Small intestine (tissue), 7 donors: ENCODE measurements around the gene SLC16A6. TPM values are rescaled to one million over a fixed set of nuclear protein-coding genes. Genes with fewer than 3 reads are reported as not detected.
"Not testable (repeated sequence)": the region's sequence is repeated elsewhere in the genome, so short reads cannot be mapped to it uniquely, and the experiment has no call there.

Experiments used
- DNase-seq, 2 donors: peaks; one replicate each; pipeline versions ENCODE4 v3.0.0 to v3.0.0-alpha.2; 2013
- FAIRE-seq: peaks from 2 replicates; lab custom pipeline; 2012; peaks lifted over from hg19 to GRCh38; lab: Jason Lieb, UNC
- H3K27ac ChIP-seq, 3 donors: one replicate each; pipeline ENCODE4 v1.5.1; 2013; ENCODE audit warnings: low read length in 2 of 3, mild to moderate bottlenecking in 2 of 3, control low read depth in 1 of 3, inconsistent platforms in 1 of 3, low read depth in 1 of 3, moderate library complexity in 1 of 3
- H3K27me3 ChIP-seq, 3 donors: one replicate each; pipeline ENCODE4 v1.6.1; 2013; ENCODE audit warnings: low read length in 3 of 3, inconsistent platforms in 1 of 3; ENCODE audit not compliant: control insufficient read depth in 3 of 3, insufficient read depth in 3 of 3
- H3K36me3 ChIP-seq, 3 donors: one replicate each; pipeline ENCODE4 v1.6.1; 2013; ENCODE audit warnings: low read length in 3 of 3, inconsistent platforms in 1 of 3, low read depth in 1 of 3, mild to moderate bottlenecking in 1 of 3, moderate library complexity in 1 of 3; ENCODE audit not compliant: control insufficient read depth in 3 of 3, insufficient read depth in 2 of 3
- H3K4me1 ChIP-seq, 3 donors: one replicate each; pipeline ENCODE4 v1.6.1; 2013; ENCODE audit warnings: low read length in 2 of 3, inconsistent platforms in 1 of 3, low read depth in 1 of 3, mild to moderate bottlenecking in 1 of 3, moderate library complexity in 1 of 3; ENCODE audit not compliant: control insufficient read depth in 3 of 3, insufficient read depth in 2 of 3
- H3K4me3 ChIP-seq, 3 donors: one replicate each; pipeline ENCODE4 v1.5.1; 2013; ENCODE audit warnings: low read length in 3 of 3, control low read depth in 1 of 3, inconsistent platforms in 1 of 3, low read depth in 1 of 3, mild to moderate bottlenecking in 1 of 3, moderate library complexity in 1 of 3
- H3K9me3 ChIP-seq, 2 donors: one replicate each; pipeline ENCODE4 v1.6.1; 2013; ENCODE audit warnings: low read depth in 1 of 2, low read length in 1 of 2; ENCODE audit not compliant: control insufficient read depth in 2 of 2, insufficient read depth in 1 of 2
- WGBS, 3 donors: extraction: QIAGEN DNeasy Blood & Tissue Kit; methylation state at CpG; one replicate each; pipeline ENCODE4 v1.1.7; 2013; 5-methylcytosine and 5-hydroxymethylcytosine counted together
- polyA plus RNA-seq, 4 donors: library from polyadenylated mRNA; stranded (reverse) in 3 of 4; unstranded in 1 of 4; fragments of 200-250 nt in 3 of 4; fragments of 120-200 nt in 1 of 4; gene quantifications; one replicate each; pipeline versions ENCODE4 v1.2.1 to v1.2.3, GENCODE V29; 2013
- donor health status: healthy with polysubstance abuse.
- donor health status: control.
- donor health status: control.
- donor health status: Bipolar disorder and iron deficiency.
- donor health status: healthy.

SLC16A6 gene
- polyA plus RNA-seq, 4 donors, result 0.18 to 0.25 TPM; not detected in 2

DNA sequence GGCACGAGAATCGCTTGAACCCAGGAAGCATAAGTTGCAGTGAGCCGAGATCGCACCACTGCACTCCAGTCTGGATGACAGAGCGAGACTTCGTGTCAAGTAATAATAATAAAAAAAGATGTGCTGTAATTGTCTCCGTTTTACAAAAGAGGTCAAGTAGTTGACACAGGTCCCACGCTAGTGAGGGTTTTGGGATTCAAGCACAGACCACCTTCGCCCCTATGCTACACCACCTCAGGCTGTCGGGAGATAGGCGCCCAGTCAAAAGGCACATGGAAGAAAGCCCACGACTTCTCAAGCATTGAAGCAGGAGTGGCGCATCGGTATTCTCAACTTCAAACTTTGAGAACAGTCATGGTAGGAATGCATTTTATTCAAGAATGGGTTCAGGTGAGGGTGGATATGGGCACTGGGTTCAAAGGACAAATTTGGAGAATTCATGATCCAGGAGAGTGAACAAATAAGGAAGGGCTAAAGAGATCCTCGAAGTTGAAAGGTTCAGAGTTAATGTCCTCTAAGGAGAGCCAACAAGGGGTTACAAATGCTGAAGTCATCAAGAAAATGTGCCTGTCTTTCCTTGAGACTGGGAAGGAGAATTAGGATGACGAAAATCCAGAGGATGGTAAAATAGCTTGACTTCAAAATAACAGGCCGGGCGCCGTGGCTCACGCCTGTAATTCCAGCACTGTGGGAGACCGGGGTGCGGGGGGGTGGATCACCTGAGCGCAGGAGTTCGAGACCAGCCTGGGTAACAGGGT is 44.5 kb downstream of the SLC16A6 start:
- peaks cover 0 to 11% (median 0%) of the 10 kb centered on the region in 3 donors for H3K4me1 ChIP-seq
- no peak for DNase-seq
- H3K27ac ChIP-seq, result no peak overlapping the region
- no peaks in the 10 kb centered on the region for H3K9me3 ChIP-seq
- WGBS, 3 donors, result 89 to 90% (median 90%) methylated on average over 24 of the region's 24 CpGs
- no peak overlapping the region for H3K4me3 ChIP-seq
- peaks cover 0 to 2% (median 0%) of the 10 kb centered on the region in 3 donors for H3K36me3 ChIP-seq
- no peaks in the 10 kb centered on the region for H3K27me3 ChIP-seq
- no peak for FAIRE-seq

DNA sequence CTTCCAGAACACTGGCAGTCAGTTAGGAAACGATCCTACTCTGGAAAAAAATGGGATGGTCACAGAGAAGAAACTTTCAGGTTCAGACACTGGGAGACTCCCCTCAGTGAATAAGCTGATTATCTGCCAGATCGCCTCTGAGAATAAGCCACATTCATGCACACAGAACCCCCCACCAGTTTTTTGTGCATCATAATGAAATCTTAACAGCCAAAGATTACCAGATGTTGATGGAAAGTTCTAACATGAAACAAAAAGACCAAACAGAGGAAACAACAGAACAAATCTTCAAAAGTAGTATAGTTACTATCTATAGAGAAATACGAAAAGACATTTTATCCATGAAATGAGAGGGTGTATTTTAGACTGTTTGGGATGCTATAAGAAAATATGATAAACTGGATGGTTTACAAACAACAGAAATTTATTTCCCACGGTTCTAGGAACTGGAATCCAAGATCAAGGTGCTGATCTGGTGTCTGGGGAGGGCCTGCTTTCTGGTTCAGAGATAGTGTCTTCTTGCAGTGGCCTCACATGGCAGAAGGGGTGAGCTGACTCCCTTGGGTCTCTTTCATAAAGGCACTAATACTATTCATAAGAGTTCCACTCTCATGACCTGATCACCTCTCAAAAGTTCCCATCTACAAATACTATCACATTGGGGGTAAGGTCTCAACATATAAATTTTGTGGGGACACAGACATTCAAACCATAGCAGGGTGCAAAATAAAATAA is 51.1 kb downstream of the SLC16A6 start:
- H3K4me1 ChIP-seq, result peaks cover 0 to 2% (median 0%) of the 10 kb centered on the region in 3 donors
- 62 to 69% (median 66%) methylated on average over 4 of the region's 4 CpGs for WGBS, 3 donors
- no peak overlapping the region for H3K4me3 ChIP-seq
- H3K36me3 ChIP-seq, result no peaks in the 10 kb centered on the region
- H3K27ac ChIP-seq, result peak overlapping the region in 2 of 3 donors; percentile 76 to 89
- no peak for DNase-seq
- FAIRE-seq, result no peak
- no peaks in the 10 kb centered on the region for H3K9me3 ChIP-seq
- no peaks in the 10 kb centered on the region for H3K27me3 ChIP-seq

- H3K9me3 ChIP-seq, result no peaks in the 10 kb centered on the region
- 51 to 77% (median 59%) methylated on average over 3 of the region's 3 CpGs for WGBS, 3 donors
- no peaks in the 10 kb centered on the region for H3K27me3 ChIP-seq
- H3K27ac ChIP-seq, result peak overlapping the region in 2 of 3 donors; percentile 76 to 89
- peaks cover 0 to 2% (median 0%) of the 10 kb centered on the region in 3 donors for H3K4me1 ChIP-seq
- no peaks in the 10 kb centered on the region for H3K36me3 ChIP-seq
- no peak overlapping the region for H3K4me3 ChIP-seq
- DNase-seq (no peak), FAIRE-seq (no peak)
These were observed 52.1 kb downstream of the SLC16A6 start for GRCh38 chr17:68238871-68239253.

- Histone ChIP-seq H3K27ac (peak overlapping the region in 2 of 3 donors; percentile 74 to 89), H3K9me3 (no peaks in the 10 kb centered on the region), H3K4me3 (no peak overlapping the region), H3K4me1 (peaks cover 0 to 2% (median 0%) of the 10 kb centered on the region in 3 donors), H3K27me3 (no peaks in the 10 kb centered on the region), H3K36me3 (no peaks in the 10 kb centered on the region)
- FAIRE-seq (no peak), DNase-seq (no peak)
- WGBS, 3 donors, result 37 to 57% (median 46%) methylated on average over 3 of the region's 3 CpGs
These were observed 52.6 kb downstream of the SLC16A6 start for GRCh38 chr17:68238164-68238870.

DNA sequence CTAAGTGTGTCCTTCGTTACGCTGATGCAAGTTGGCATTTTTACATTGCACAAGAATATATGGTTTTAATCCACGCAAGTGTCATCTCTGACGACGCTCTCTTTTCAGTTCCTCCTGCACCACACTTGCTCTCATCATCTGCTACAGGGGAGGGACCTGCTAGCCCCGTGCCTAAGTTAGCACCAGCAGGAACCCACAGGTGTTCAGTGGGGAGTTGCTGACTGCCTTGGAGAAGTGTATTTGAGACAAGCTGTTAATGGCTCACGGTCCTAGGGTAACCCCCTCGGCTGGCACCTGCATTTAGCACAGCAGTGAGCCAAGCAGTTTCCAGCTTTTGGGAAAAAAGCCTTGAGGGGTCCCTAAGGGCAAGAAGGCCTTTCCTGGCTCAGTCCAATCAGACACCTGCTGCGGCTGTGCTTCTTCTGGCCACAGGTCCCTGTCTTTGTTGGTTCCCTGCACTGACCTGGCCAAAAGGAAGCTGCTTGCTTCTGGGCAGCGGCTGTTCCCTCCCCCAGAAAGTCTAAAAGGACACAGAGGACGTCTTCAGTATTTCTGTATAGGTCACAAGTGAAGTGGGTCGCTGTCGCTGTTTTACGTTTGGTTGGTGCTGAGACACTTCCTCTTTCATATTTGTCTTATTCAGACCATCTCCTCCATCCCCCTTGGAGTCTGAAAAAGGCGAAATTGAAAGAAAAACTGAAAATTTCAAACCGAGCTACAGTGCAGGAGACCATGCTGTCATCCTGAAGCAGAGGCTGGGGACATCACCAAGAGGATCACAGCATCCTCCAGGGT is 53.4 kb downstream of the SLC16A6 start:
- peak overlapping the region; percentile 22 to 89 (median 74) for H3K27ac ChIP-seq
- not testable (repeated sequence) for H3K36me3 ChIP-seq, H3K9me3 ChIP-seq, H3K4me3 ChIP-seq, H3K4me1 ChIP-seq, H3K27me3 ChIP-seq, FAIRE-seq
- DNase-seq, result peak in 1 of 2 donors; percentile 39
- 53 to 64% (median 55%) methylated on average over 15 to 16 of the region's 16 CpGs for WGBS, 3 donors

GRCh38 chr17:68235336-68235791 is 55.6 kb downstream of the SLC16A6 start:
- H3K4me1 ChIP-seq, H3K27me3 ChIP-seq, DNase-seq, FAIRE-seq, H3K9me3 ChIP-seq, H3K36me3 ChIP-seq, H3K4me3 ChIP-seq: not testable (repeated sequence)
- H3K27ac ChIP-seq, result peak overlapping the region in 1 of 3 donors; percentile 76
- WGBS, 3 donors, result 68 to 73% (median 70%) methylated on average over 11 of the region's 11 CpGs

GRCh38 chr17:68234726-68235335 is 56.1 kb downstream of the SLC16A6 start:
- FAIRE-seq, H3K4me1 ChIP-seq, H3K4me3 ChIP-seq, H3K9me3 ChIP-seq, H3K36me3 ChIP-seq, H3K27me3 ChIP-seq: not testable (repeated sequence)
- 81 to 84% (median 84%) methylated on average over 12 of the region's 12 CpGs for WGBS, 3 donors
- peak in 1 of 2 donors; percentile 38 for DNase-seq
- peak overlapping the region in 1 of 3 donors; percentile 76 for H3K27ac ChIP-seq
